CD4-positive, alpha-beta T cell treated with Interferon alpha-2 for 1 hour (primary cell): ENCODE data around the gene DLD.
"Not testable (repeated sequence)": the region's sequence is repeated elsewhere in the genome, so short reads cannot be mapped to it uniquely, and the experiment has no call there.

ENCODE experiments used
- DNase-seq, 2 donors: peaks; one replicate each; pipeline ENCODE4 v3.0.0-alpha.2; 2020 to 2022

DLD gene

DNA sequence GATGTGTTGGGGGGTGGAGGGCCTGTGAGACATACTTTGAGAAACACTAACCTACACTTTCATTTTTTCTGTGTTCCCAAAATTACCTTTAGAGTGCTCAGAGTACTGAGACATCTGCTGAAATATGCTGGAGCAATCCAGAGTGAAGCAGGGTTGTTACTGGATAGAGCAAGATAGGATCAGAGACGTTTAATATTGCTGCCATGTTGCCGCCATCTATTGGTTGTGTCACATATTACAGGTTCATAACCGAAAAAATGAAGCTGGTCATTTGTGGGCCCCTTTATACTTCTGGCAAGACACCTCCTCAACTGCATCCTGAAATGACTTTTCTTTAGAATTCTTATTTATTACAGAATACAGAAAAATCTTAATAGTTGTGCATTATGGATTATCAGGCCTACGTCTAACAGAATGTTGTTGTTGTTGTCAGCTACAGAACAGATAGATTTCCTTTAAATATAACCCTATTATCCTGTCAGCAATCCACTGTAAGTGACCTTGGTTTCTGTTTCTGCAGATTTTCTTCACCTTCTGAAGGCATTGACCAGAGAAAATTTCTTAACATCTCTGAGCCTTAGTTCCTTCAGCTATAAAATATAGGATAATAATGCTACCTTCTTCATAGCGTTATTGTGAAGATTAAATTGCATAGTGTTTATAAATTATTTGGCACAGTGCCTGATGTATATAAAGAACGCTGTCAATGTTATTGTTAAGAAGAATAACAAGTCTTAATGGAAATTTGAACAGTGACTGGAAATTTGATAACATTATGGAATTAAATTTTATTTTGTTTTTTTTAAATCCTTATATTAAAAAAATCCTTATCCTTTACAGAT, 16.2 kb upstream of the DLD start:
- DNase-seq: peak; percentile 29 to 70

DNA sequence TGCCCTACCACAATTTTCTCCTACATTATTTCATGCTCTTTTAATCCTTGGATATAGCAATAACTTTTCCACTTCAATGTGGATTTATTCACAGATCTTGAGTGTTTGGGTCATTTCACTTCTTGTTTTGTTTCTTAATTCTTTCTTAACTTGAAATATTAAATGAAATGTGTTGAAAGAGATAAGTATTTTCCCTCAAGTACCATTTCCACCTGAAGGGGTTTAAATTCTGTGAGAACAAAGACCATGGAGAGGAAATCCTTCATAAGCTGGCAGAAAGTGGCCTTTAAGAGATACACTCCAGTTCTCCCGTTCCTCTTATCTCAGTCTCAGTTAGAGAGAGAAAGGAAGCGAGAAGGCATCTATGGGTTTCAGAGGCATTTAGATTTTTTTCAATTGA, 14.1 kb upstream of the DLD start:
- no peak for DNase-seq

DNA sequence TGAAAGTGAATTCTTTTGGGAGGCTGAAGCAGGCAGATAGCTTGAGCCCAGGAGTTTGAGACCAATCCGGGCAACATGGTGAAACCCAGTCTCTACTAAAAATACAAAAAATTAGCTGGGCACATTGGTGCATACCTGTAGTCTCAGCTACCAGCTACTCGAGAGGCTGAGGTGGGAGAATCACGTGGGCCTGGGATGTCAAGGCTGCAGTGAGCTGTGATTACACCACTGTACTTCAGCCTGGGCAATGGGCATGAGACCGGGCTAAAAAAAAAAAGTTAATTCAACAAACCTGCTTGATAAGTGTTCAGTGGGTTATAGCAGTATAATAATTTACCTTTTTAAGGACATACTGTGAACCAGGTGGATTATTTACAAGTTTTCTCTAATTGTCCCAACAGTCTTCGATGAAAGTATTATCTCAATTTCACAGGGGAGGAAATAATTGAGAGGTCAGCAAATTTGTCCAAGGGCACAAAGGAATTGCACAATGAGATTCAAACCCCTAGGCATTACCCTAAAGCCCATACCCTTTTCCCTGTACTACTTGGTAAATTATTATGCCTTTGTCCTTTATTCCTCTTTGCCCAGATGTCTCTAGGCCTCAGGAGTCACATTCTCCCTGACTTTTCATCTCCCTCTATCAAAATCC, 13.1 kb upstream of the DLD start:
- DNase-seq: no peak

DNA sequence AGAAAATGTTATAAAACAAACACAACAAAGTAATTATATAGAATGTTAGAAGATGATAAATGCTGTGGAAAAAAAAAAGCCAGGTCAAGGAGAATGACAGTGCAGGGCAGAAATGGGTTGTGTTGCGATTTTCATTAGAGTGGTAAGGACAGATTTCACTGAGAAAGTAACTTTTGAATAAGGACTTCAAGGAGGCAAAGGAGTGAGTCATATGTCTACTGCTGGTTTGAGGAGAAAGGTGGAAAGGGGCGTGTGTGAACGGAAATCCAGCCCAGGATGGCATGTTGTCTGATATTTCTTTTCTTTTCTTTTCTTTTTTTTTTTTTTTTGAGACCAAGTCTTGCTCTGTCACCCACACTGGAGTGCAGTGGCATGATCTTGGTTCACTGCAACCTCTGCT, 12.3 kb upstream of the DLD start:
- DNase-seq: no peak

DNA sequence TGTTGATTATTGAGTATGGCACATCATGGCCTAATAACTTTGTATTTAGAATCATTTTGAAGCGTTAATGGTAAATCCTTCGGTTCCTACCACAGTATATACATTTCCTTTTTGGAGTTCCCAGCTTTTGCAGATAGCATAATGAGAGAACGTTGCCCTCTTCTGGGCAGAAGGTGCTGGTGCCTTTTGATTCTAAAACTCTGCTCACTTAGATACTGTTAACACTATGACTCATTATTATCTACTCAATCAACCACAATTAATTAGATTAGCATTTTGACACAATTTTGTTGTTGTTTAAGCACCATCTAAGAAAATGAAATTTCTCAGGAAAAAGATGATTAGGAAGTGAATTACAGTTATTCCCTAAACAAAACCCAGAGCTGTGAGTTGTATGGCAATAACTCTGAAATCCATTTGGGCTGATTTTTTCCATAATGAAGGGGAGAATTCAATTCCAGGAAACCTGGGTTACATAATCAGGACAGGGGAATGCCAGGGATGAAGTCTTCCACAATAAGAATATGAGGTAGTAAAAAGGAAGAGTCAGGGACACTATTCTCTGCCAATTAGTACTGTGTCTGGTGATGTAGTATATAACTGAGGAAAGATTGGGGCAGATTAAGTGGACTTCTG, 11.5 kb upstream of the DLD start:
- DNase-seq: peak; percentile 29 to 69

DNA sequence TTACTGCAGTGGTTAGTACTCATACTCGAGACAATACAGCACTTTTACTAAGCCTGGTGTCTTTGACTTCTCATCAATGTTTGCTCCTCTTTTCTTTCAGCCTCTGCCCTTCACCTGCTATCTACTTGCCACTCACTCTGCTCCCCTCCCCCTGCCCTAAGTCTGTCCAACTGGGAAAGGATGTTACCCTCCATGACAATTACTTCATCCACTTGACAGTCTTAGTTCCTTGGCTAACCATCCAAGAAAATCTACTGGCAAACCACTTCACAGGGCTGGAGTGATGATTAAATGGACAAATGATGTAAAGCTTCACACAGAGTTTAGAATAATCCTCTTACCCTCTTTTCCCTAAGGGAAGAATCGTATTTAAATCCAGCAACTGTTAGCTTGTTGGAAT, 8.2 kb upstream of the DLD start:
- DNase-seq: no peak

DNA sequence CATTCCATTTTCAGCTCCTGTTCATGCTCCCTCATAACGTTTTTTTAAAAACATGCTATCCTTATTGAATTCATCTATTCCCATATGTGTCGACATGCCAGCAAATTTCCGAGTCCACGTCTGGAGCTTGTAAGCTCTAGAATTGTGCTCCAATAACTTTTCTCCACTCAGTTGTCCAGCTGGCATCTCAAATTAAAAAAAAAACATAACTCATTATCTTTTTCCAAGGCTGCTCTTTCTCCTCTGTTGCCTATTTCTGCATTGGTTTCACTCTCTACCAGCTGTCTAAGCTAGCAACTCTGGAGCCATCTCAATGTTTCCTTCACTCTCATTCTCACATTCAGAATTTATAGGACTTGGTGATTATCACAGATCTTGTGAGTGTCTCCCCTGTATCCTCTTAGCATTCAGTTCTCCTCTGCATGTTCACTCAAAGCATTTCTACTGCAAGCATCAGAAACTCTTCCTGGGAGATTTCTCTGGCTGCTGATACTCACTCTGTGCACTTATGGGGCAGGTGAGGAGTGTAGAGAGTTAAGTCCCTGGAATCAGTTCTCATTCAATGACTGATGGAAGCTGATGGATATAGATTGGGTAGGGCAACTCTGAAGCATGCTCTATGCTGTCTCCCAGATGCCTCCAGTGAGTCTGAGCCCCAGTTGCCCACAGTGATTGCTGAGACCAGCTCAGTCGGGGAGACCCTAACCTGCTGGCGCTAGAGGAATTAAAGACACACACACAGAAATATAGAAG, 6.7 kb upstream of the DLD start:
- DNase-seq: no peak

DNA sequence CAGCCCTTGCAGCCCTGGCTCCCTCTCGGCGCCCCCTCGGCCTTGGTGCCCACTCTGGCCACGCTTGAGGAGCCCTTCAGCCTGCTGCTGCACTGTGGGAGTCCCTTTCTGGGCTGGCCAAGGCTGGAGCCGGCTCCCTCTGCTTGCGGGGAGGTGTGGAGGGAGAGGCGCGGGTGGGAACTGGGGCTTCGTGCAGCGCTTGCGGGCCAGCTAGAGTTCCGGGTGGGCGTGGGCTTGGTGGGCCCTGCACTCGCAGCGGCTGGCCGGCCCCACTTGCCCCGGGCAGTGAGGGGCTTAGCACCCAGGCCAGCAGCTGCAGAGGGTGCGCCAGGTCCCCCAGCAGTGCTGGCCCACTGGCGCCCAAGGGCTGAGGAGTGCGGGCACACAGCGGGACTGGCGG, 3.2 kb upstream of the DLD start:
- not testable (repeated sequence) for DNase-seq

DNA sequence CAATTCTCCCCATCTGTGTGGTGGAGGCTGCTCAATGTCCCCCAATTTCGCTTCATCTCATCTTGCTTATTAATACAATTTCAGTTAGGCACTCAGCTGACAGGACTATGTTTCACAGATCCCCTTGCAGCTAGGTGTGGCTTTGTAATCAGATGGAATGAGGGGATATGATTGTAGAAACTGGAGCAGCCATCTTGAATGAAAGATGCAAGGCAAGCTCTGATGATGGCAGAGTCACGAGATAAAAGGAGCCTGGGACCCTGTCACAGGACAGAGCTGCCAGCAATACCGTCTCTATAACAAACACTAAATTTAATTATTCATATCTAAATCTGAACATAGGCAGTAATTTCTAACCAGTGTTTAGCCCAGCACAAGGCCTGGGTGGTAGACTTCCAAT, 991 bp upstream of the DLD start:
- DNase-seq: no peak

DNA sequence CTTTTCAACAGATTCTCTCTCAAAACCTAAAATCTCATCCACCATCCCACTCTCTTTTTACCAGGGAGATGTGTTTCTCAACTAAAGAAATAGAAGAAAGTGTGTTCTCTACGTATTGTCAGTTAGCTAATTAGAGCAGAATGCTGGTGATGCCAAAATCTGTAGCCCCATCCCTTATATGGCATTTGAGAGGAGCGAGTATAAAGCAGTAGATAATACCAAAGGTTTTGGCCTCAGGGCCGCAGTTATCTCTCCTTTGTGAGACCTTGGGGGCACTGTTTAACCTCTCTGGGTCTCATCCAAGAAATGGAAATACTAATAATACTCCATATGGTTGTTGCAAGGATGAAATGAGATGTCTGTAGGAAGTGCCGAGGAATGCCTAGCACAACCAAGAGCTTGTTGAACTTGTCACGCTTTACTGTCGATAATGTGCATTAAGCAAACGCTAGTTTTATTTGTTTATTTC, 456 bp upstream of the DLD start:
- peak in 1 of 2 donors; percentile 39 for DNase-seq

DNA sequence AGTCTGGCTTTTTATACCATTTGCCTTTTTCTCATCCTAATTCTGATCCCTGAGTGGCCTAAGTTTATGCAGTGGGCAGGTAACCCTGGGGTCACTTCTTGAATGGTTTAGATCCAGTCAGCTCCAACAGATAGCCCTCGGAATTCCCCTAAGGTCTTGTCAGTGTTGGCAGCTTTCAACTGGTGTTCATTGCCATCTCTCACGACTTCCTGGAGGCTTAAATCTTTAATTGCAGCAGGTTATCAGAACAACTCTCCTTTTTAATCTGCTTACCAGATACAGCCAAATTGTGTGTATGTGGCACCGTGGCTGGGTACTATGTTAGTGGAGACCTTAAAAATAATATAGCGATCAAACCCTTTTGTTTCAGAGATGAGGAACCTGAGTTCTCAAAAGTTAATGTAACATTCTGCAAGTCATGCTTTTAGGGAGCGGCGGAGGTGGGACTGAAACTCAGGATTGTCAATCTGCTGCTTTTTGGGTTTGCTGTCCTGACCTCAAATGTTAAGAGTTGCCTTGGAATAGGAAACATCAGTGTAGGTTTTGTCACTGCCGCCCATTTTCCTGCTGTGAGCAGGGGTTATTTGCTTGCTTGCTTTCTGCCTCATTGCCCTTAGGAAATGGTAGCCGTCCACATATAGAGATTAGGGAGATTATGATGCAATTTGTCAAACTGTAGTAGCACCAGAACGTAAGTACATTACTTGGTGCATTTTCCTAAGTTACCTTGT, 818 bp downstream of the DLD start:
- DNase-seq: peak in 1 of 2 donors; percentile 53

DNA sequence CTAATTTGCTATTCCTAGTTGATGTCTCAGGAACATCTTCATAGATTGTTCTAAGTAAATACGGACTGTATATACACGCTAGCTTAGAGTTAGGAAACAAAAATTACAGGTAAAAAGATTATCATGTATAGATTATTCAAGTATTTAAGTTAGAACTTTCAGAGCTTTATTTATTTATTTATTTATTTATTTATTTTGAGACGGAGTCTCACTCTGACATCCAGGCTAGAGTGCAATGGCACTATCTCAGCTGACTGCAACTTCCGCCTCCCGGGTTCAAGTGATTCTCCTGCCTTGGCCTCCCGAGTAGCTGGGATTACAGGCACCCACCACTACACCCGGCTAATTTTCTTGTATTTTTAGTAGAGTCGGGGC, 1.4 kb downstream of the DLD start:
- DNase-seq: not testable (repeated sequence)

DNA sequence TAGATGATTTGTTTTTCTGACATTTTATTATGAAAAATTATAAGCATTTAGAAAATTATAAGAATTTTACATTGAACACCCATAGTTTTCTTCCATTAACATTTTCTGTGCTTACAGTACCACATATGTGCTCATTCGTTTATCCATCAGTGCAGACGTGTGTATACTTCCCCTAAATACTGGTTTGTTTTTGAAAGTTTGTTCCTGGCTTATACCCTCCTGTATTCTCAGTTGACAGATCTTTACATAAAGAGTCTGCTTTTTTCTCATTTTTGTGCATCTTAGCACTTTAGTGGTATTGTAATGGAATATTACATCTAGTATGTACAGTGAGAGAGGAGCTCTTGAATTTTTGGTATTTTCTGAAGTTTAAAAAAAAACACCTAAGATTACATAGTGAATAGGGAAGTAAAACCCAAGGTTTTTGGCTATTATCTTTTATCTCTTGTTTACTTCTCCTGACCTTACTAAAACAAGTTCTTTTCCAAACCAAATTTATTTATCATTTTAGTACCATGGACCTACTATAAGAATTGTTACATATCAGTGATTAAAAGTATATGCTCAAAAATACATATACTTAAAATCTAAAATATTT, 8.1 kb downstream of the DLD start:
- DNase-seq: no peak

DNA sequence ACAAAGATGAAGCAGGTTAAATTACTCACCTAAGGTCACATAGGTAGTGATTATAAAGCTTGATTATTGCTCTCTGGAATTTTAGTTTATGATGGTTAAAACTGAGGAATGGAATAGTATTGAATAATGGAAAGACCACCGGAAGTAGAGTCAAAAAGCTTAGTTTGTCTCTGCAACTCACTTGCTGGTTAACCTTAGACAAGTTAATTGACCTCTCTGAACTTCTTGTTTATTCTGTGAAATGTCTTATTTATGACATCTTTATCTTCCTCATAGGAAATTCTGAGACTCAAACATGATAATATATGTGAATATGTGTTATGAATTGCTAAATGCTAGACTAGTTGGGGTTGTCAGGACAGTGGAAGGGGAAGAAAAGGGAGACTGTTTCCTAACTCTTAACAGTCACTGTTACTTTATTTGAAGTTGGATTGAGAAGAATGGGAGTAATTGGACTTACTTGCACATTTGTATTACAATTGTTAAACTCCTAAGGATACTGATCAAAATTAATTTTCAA, 9.6 kb downstream of the DLD start:
- DNase-seq: no peak

DNA sequence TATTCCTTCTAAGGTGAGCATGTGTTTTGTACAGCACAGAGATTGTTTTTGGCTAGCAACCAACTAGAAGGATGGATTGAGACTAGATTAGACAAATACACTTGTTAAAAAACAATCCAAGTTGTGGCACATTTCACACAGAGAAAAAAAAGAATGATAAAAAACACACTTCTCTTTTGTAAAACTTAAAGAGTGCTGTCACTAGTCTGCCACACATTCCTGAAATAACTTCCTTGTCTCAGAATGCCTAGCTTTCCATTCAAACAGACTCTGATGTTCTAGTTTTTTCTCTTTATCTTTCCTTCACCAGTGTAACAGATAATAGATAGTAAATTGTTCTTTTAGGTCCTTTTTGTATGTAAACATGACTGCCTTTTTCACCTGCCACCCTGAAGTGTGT, 11.4 kb downstream of the DLD start:
- no peak for DNase-seq

DNA sequence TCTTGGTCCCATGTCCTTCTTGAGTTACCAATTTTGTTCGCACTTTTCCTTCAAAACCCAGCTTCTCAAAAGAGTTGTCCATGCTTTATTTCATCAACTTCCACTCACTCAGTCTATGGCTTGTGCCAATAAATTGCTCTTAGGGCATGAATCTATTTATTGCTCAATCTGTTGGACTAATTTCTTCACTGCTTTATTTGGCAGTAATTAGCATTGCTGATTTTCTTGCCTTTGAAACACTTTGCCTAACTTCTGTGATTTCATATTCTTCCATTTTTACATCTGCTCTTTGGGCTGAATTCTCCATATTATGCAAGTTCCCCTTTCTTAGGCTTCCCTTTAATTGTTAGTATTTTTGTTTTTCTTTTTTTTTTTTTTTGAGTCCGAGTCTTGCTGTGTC, 16.8 kb downstream of the DLD start:
- DNase-seq: no peak

DNA sequence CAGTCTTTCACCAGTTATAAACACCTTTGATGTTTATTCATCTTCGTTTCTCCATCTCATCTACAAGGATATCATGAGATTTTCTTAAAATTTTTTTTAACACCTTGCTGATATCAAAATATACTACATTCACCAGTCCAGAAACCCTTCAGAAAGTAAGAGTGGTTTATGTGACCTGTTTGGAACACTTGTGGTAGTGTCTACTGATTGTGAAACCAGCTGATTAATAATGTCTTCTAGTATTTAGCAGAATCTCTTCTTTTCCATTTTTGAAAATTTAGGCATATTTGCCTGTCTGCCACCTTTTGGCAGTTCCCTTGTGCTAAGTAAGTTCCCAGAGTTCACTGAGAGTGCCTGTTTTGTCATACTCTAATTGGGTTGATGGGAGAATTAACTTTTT, 18.5 kb downstream of the DLD start:
- DNase-seq: no peak

DNA sequence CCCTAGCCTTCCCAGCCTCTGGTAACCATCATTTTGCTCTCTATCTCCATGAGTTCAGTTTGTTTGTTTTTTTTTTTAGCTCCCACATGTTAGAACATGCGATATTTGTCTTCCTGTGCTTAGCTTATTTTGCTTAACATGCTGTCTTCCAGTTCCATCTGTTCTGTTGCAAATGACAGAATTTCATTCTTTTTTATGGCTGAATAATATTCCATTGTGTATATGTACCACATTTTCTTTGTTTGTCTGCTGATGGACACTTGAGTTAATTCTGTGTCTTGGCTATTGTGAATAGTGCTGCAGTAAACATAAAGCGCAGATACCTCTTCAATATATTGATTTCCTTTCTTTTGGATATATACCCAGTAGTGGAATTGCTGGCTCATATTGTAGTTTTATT, 21.0 kb downstream of the DLD start:
- DNase-seq: no peak

DNA sequence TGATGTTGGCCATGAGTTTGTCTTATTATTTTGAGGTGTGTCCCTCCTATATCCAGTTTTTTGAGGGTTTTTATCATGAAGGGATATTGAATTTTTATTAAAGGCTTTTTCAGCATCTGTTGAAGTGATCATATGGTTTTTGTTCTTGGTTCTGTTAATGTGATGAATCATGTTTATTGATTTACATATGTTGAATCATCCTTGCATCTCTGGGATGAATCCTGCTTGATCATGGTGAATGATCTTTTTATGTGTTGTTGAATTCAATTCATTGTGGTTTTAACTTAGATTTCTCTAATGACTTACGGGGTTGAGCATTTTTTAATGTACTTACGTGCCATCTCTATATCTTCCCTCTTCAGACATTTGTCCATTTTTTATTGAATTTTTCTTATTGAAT, 22.9 kb downstream of the DLD start:
- DNase-seq: no peak

DNA sequence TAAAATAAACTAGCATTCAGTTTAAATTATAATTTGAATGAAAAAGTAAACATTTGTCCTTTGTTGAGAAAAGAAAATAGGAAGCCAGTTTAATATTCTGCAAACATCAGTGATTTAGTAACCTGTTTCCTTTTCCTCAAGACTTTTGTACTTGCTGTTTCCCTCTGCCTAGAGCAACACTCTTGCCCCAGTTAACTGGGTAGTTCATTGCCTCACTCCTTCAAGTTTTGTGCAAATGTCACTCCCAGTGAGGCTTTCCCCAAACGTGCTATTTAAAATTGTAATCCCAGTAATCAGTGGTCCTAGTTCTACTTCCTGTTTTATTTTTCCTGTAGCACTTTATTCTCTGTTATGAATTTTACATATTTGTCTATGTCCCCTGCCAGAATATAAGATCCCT, 23.8 kb downstream of the DLD start:
- no peak for DNase-seq

DNA sequence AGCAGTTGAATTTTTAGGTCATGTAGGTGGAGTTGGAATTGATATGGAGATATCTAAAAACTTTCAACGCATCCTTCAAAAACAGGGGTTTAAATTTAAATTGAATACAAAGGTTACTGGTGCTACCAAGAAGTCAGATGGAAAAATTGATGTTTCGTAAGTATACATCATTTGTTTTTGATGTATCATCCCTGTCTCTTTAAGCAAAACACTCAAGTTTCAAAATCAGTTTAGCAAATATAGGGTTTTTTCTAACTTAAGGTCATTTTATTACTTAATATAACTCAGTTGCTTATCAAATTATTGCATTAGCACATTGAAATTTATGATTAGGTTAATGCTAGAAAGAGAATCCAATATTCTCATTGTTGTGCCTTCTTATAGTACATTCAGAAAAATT, 24.6 kb downstream of the DLD start:
- no peak for DNase-seq
